Measurements from ENCODE around the gene ABCF1.

The ABCF1 gene

GRCh38 chr6:30615219-30615957 is 44.1 kb downstream of the ABCF1 start:
- Histone ChIP-seq H3K9ac (ENCODE audit: low read depth, low read length) (peak overlapping the region; percentile 99), H3K27me3 (ENCODE audit: control insufficient read depth, insufficient read depth, low read length) (no peaks in the 10 kb centered on the region), H3K36me3 (ENCODE audit: control insufficient read depth, insufficient read depth, low read length) (peaks cover 48% of the 10 kb centered on the region), H3K4me1 (ENCODE audit: control insufficient read depth, insufficient read depth, low read length) (peaks cover 14% of the 10 kb centered on the region), H3K4me3 (ENCODE audit: low read depth, low read length) (peak overlapping the region; percentile 89), H3K27ac (ENCODE audit: low read depth, low read length) (peak overlapping the region; percentile 95), H3K9me3 (ENCODE audit: control insufficient read depth, insufficient read depth, low read length) (no peaks in the 10 kb centered on the region)

- H3K4me1 ChIP-seq (ENCODE audit: control insufficient read depth, insufficient read depth, low read length), result peaks cover 14% of the 10 kb centered on the region
- H3K27ac ChIP-seq (ENCODE audit: low read depth, low read length), result peak overlapping the region; percentile 95
- H3K9ac ChIP-seq (ENCODE audit: low read depth, low read length), result peak overlapping the region; percentile 99
- peak overlapping the region; percentile 89 for H3K4me3 ChIP-seq (ENCODE audit: low read depth, low read length)
- H3K27me3 ChIP-seq (ENCODE audit: control insufficient read depth, insufficient read depth, low read length), result no peaks in the 10 kb centered on the region
- no peaks in the 10 kb centered on the region for H3K9me3 ChIP-seq (ENCODE audit: control insufficient read depth, insufficient read depth, low read length)
- H3K36me3 ChIP-seq (ENCODE audit: control insufficient read depth, insufficient read depth, low read length), result peaks cover 46% of the 10 kb centered on the region
Measured at GRCh38 chr6:30615958-30616810, 44.9 kb downstream of the ABCF1 start.

- Histone ChIP-seq H3K4me3 (ENCODE audit: low read depth, low read length) (peak within 1 kb of the TSS; percentile 89), H3K36me3 (ENCODE audit: control insufficient read depth, insufficient read depth, low read length) (peaks cover 45% of the 10 kb centered on the region), H3K9me3 (ENCODE audit: control insufficient read depth, insufficient read depth, low read length) (no peaks in the 10 kb centered on the region), H3K27me3 (ENCODE audit: control insufficient read depth, insufficient read depth, low read length) (no peaks in the 10 kb centered on the region), H3K9ac (ENCODE audit: low read depth, low read length) (peak within 1 kb of the TSS; percentile 99), H3K27ac (ENCODE audit: low read depth, low read length) (peak within 1 kb of the TSS; percentile 98), H3K4me1 (ENCODE audit: control insufficient read depth, insufficient read depth, low read length) (peaks cover 14% of the 10 kb centered on the region)
Measured at GRCh38 chr6:30616811-30617564, 45.7 kb downstream of the ABCF1 start, which contains the start of gene PPP1R10. PPP1R10 (minus strand) TSS chr6:30617243; CDS start chr6:30609944, 7,299 bp downstream.

GRCh38 chr6:30617565-30618269 is 46.5 kb downstream of the ABCF1 start, which contains the start of gene MRPS18B:
MRPS18B (plus strand) TSS chr6:30617840; CDS start chr6:30617866, 26 bp downstream.
- Histone ChIP-seq H3K27ac (ENCODE audit: low read depth, low read length) (peak within 1 kb of the TSS; percentile 98), H3K36me3 (ENCODE audit: control insufficient read depth, insufficient read depth, low read length) (peaks cover 51% of the 10 kb centered on the region), H3K4me3 (ENCODE audit: low read depth, low read length) (peak within 1 kb of the TSS; percentile 89), H3K4me1 (ENCODE audit: control insufficient read depth, insufficient read depth, low read length) (peaks cover 14% of the 10 kb centered on the region), H3K9me3 (ENCODE audit: control insufficient read depth, insufficient read depth, low read length) (no peaks in the 10 kb centered on the region), H3K9ac (ENCODE audit: low read depth, low read length) (peak within 1 kb of the TSS; percentile 99), H3K27me3 (ENCODE audit: control insufficient read depth, insufficient read depth, low read length) (no peaks in the 10 kb centered on the region)

- H3K9me3 ChIP-seq (ENCODE audit: control insufficient read depth, insufficient read depth, low read length), result no peaks in the 10 kb centered on the region
- peak overlapping the region; percentile 86 for H3K4me3 ChIP-seq (ENCODE audit: low read depth, low read length)
- H3K9ac ChIP-seq (ENCODE audit: low read depth, low read length), result peak overlapping the region; percentile 96
- H3K36me3 ChIP-seq (ENCODE audit: control insufficient read depth, insufficient read depth, low read length), result peaks cover 56% of the 10 kb centered on the region
- no peaks in the 10 kb centered on the region for H3K27me3 ChIP-seq (ENCODE audit: control insufficient read depth, insufficient read depth, low read length)
- peaks cover 14% of the 10 kb centered on the region for H3K4me1 ChIP-seq (ENCODE audit: control insufficient read depth, insufficient read depth, low read length)
- H3K27ac ChIP-seq (ENCODE audit: low read depth, low read length), result peak overlapping the region; percentile 98
Measured at GRCh38 chr6:30618270-30618797, 47.1 kb downstream of the ABCF1 start.

- H3K36me3 ChIP-seq (ENCODE audit: control insufficient read depth, insufficient read depth, low read length), result peaks cover 55% of the 10 kb centered on the region
- H3K9ac ChIP-seq (ENCODE audit: low read depth, low read length), result no peak overlapping the region
- no peak overlapping the region for H3K4me3 ChIP-seq (ENCODE audit: low read depth, low read length)
- no peaks in the 10 kb centered on the region for H3K27me3 ChIP-seq (ENCODE audit: control insufficient read depth, insufficient read depth, low read length)
- H3K9me3 ChIP-seq (ENCODE audit: control insufficient read depth, insufficient read depth, low read length), result no peaks in the 10 kb centered on the region
- H3K4me1 ChIP-seq (ENCODE audit: control insufficient read depth, insufficient read depth, low read length), result peaks cover 7% of the 10 kb centered on the region
- H3K27ac ChIP-seq (ENCODE audit: low read depth, low read length), result no peak overlapping the region
Measured at GRCh38 chr6:30619561-30619960, 48.3 kb downstream of the ABCF1 start.

GRCh38 chr6:30625511-30625910 is 54.3 kb downstream of the ABCF1 start:
- Histone ChIP-seq H3K27me3 (ENCODE audit: control insufficient read depth, insufficient read depth, low read length) (no peaks in the 10 kb centered on the region), H3K9ac (ENCODE audit: low read depth, low read length) (no peak overlapping the region)

GRCh38 chr6:30626484-30627366 is 55.5 kb downstream of the ABCF1 start, which contains the start of gene ATAT1:
ATAT1 (plus strand) TSS chr6:30626874.
- peak within 1 kb of the TSS; percentile 58 for H3K9ac ChIP-seq (ENCODE audit: low read depth, low read length)

More at GRCh38 chr6:30625511-30625910, 54.3 kb downstream of the ABCF1 start:
- Histone ChIP-seq H3K4me1 (ENCODE audit: control insufficient read depth, insufficient read depth, low read length) (peaks cover 10% of the 10 kb centered on the region; the same call in 1 of the 2 replicates), H3K9me3 (ENCODE audit: control insufficient read depth, insufficient read depth, low read length) (no peaks in the 10 kb centered on the region), H3K4me3 (ENCODE audit: low read depth, low read length) (no peak overlapping the region), H3K27ac (ENCODE audit: low read depth, low read length) (no peak overlapping the region), H3K36me3 (ENCODE audit: control insufficient read depth, insufficient read depth, low read length) (peaks cover 75% of the 10 kb centered on the region)

GRCh38 chr6:30635834-30636233 is 64.6 kb downstream of the ABCF1 start:
- H3K9ac ChIP-seq (ENCODE audit: low read depth, low read length), result no peak overlapping the region
- no peaks in the 10 kb centered on the region for H3K4me1 ChIP-seq (ENCODE audit: control insufficient read depth, insufficient read depth, low read length)
- H3K4me3 ChIP-seq (ENCODE audit: low read depth, low read length), result no peak overlapping the region
- no peak overlapping the region for H3K27ac ChIP-seq (ENCODE audit: low read depth, low read length)
- no peaks in the 10 kb centered on the region for H3K27me3 ChIP-seq (ENCODE audit: control insufficient read depth, insufficient read depth, low read length)
- peaks cover 46% of the 10 kb centered on the region for H3K36me3 ChIP-seq (ENCODE audit: control insufficient read depth, insufficient read depth, low read length)
- H3K9me3 ChIP-seq (ENCODE audit: control insufficient read depth, insufficient read depth, low read length), result no peaks in the 10 kb centered on the region

More at GRCh38 chr6:30626484-30627366, 55.5 kb downstream of the ABCF1 start, which contains the start of gene ATAT1:
- Histone ChIP-seq H3K27ac (ENCODE audit: low read depth, low read length) (peak within 1 kb of the TSS; percentile 82), H3K4me3 (ENCODE audit: low read depth, low read length) (peak within 1 kb of the TSS; percentile 72), H3K36me3 (ENCODE audit: control insufficient read depth, insufficient read depth, low read length) (peaks cover 68% of the 10 kb centered on the region), H3K4me1 (ENCODE audit: control insufficient read depth, insufficient read depth, low read length) (peaks cover 10% of the 10 kb centered on the region; the same call in 1 of the 2 replicates), H3K9me3 (ENCODE audit: control insufficient read depth, insufficient read depth, low read length) (no peaks in the 10 kb centered on the region), H3K27me3 (ENCODE audit: control insufficient read depth, insufficient read depth, low read length) (no peaks in the 10 kb centered on the region)

All from HUES48 (cell line).